Measurements from ENCODE around the gene TAAR8.

DNA sequence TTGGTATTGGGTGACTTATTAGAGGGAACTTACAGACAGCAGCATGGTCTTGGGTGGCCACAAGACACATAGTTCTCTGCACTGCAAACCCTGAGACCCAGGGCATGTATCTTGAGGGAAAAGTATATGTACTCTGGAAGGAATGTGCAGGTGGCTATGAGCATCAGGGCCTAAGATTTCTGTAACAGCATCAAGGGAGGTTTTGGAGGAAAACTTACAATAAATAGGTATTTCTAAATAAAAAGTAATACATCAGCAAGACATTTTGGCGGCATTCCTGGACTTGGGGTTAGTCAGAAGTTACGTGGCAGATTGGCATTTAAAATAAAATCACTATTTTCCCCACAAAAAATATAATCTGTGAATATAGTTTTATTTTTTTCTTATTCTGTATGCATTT lies 31.5 kb upstream of the TAAR8 start:
- no peak for TF ChIP-seq EZH2 (optimal IDR thresholded peaks at IDR 0.05; ENCODE audit: low read depth, low read length)
- TF ChIP-seq, protein P1, sequence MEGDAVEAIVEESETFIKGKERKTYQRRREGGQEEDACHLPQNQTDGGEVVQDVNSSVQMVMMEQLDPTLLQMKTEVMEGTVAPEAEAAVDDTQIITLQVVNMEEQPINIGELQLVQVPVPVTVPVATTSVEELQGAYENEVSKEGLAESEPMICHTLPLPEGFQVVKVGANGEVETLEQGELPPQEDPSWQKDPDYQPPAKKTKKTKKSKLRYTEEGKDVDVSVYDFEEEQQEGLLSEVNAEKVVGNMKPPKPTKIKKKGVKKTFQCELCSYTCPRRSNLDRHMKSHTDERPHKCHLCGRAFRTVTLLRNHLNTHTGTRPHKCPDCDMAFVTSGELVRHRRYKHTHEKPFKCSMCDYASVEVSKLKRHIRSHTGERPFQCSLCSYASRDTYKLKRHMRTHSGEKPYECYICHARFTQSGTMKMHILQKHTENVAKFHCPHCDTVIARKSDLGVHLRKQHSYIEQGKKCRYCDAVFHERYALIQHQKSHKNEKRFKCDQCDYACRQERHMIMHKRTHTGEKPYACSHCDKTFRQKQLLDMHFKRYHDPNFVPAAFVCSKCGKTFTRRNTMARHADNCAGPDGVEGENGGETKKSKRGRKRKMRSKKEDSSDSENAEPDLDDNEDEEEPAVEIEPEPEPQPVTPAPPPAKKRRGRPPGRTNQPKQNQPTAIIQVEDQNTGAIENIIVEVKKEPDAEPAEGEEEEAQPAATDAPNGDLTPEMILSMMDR (IDR thresholded peaks at IDR 0.05; ENCODE audit: low read length): no peak

All from MM.1S (cell line).